ENCODE results near the gene NAMPT.
A peak's percentile ranks its signal among the peaks of the same experiment; 100 is the strongest.
"Not testable (repeated sequence)": the region's sequence is repeated elsewhere in the genome, so short reads cannot be mapped to it uniquely, and the experiment has no call there.

The NAMPT gene

DNA sequence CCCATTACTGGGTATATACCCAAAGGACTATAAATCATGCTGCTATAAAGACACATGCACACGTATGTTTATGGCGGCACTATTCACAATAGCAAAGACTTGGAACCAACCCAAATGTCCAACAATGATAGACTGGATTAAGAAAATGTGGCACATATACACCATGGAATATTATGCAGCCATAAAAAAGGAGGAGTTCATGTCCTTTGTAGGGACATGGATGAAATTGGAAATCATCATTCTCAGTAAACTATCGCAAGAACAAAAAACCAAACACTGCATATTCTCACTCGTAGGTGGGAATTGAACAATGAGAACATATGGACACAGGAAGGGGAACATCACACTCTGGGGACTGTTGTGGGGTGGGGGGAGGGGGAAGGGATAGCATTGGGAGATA is 13.8 kb upstream of the NAMPT start:
- DNase-seq: not testable (repeated sequence)

GRCh38 chr7:106298155-106298554 is 13.4 kb upstream of the NAMPT start:
- DNase-seq: not testable (repeated sequence)

GRCh38 chr7:106294334-106294733 is 9.6 kb upstream of the NAMPT start:
- no peak for DNase-seq

DNA sequence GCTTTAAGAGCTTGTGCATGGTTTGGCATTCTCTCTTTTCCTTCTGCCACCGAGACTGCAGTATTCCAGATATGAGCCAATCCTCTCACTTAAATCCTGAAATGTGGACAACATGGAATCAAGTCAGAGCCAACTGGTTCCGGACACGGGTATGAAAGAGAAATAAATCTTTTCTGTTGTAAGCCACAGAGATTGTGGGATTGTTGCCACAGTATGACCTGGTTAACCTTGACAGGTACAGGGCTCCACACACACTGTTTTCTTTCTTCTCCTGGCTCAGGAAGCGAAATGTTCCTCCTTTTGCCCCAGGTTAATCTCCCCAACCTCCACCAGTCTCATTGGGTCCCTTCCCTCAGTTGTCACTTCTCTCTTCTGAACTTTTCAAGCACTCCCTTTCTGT is 6.5 kb upstream of the NAMPT start:
- no peak for DNase-seq

- DNase-seq: no peak
These were observed 5.5 kb upstream of the NAMPT start for GRCh38 chr7:106290319-106290718.

GRCh38 chr7:106289848-106290247 is 5.1 kb upstream of the NAMPT start:
- DNase-seq: no peak

DNA sequence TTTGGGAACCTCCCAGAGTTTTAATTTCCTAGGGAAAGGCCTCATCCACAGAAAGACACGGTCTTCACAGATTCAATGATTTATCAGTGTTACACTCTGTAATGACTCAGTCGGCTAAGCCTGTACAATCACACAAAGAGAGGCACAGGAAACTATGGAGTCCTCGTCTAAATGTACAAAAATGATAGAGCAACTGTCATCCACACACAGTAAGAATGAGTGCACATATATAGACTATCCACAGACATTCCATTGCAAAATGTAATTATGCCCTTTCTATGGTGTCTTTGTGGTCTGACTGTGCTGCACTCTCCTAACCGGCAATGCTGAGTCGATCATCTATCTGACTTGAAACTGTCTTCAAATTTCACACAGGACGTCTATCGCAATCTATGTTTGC is 3.5 kb upstream of the NAMPT start:
- DNase-seq: no peak

GRCh38 chr7:106287786-106288185 is 3.0 kb upstream of the NAMPT start:
- no peak for DNase-seq

GRCh38 chr7:106285855-106286492 is 1.2 kb upstream of the NAMPT start:
- DNase-seq: no peak

DNA sequence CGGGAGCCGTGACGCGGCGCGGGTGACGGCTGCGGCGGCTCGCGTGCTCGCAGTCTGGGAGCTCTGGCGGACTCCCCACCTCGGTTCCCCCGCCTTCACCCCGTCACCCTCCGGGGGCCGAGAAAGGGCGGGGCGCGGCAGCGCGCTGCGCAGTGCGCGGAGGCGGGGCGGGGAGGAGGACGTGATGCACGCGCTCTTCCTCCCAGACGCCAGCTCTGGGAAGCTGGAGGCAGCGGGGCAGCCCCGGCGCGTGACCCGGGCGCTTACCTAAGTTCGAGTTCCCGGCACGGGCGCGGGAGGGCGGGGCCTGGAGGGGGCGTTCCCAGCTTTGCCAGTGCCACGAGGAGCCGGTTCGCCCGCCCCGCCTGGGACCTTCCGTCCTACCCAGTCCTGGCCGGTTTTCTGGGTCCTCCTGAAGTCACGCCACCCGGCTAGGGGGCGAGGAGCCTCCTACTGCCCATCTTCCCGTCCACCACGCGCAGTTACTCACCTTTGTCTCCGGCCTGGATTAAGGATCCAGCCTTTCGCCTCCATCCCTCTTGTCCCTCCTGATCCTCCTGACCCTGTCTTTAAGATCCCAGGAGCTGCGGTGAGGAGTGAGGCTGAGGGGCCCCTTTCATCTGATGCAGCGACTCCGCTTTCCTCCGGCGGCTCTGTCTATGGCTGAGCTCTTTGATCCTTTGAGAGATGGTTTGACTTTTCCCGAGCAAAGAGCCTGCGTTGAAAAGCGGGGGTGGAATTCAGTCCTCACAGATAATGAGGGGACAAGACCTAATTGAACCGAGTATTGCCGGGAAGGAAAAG is 470 bp upstream of the NAMPT start:
- peak; percentile 97 for DNase-seq

DNA sequence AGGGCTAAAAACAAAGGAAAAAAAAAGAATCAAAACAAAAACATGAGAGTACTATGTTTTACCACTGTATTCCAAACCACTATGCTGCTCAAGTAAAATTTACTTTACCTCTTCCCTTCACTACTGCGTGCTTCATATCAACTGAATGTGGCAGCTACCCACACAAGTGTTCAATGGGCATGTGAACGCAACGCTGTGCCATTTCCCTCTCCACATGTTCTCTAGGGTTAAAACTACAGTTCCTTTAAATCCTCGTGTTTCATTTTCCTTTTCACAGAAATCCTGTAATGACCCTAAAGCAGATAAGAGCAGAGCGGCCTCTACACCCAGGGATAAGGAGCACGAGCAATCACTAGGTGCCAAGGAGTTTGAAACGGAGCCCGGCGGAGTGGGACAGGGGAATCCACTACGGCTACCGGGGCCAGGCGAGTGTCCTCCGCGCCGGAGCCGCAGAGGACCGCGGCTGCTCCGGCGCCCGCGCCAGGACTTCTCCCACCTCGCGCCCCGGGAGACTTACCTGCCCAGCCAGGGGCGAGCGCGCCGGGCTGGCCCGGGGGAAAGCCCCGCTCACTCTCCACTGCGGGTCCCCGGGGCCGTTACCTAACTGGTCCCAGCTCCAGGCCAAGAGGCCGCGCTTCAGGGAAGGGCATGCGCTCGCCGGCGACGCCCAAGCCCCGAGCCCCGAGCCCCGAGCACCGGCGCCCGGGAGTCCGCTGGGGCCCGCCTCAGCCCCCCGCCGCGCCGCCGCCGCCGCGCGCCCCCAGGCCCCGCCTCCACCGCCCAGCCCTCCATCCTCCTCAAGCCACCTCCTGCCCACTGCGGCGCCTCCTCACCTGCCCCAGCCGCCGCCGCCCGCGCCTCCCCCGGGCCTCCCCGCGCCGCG is 711 bp downstream of the NAMPT start:
- peak; percentile 32 for DNase-seq

DNA sequence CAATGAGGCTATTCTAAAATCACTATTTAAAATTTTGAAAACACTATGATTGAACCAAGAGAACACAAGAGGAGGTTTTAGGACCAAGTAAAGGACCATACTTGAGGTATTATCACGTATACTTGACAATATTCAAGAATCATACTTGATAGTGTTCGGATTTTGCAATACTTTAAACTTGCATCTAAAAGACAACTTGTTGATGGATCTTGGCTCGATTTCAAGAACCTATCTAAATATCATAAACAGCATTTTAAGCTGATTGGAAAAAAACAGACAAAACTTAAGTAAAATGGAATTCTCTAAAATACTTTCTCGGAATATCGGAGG is 1.3 kb downstream of the NAMPT start:
- no peak for DNase-seq

DNA sequence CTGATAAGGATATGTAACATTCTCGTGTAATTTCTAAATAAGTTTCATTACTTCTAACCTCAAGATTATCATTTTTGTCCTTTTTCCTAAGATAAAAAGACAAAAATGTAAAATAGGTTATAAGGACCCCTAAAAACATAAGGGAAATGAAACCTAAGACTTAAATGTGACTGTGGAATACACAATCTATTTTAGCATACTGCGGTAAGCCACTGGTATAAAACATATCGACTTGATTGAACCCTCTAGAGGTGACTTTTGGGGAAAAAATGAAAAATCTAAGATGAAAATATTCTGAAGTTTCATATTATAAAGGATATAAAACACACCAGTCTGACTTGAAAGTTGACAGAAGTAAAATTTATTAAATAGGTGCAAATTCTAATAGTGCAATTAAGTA is 1.9 kb downstream of the NAMPT start:
- DNase-seq: no peak

GRCh38 chr7:106282390-106282789 is 2.4 kb downstream of the NAMPT start:
- no peak for DNase-seq

DNA sequence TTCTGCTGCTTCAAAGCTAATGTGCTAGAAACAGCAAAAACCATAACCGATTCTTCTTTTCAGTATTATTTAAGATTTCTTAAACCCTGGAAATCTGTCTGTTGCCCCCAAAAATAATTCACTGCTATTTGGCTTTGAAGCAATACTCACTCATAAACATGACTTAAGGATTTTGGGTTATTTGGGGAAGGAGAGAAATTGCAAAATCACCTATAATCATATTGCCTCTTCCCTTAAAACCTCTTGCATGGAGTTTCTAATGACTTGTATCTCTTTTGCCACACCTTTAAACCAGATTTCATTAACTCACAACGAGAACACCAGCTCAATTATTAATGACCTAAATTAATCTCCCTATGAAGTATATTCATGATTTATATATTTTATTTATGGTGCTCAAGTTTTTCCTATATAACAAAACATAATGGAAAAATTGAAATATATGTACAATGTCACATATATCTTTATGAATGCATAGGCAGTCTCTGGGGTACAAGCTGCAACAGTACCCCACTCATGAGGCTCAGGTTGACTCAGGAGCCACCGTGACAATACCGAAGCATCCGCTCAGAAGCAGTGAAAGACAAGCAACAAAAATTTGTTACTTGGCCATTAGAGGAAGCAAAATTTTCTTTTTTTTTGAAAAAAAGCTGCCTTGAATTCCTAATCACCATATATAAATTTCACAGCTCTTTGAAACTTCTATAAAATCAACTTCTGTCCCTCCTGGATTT is 3.0 kb downstream of the NAMPT start:
- DNase-seq: no peak

GRCh38 chr7:106281127-106281526 is 3.7 kb downstream of the NAMPT start:
- no peak for DNase-seq

DNA sequence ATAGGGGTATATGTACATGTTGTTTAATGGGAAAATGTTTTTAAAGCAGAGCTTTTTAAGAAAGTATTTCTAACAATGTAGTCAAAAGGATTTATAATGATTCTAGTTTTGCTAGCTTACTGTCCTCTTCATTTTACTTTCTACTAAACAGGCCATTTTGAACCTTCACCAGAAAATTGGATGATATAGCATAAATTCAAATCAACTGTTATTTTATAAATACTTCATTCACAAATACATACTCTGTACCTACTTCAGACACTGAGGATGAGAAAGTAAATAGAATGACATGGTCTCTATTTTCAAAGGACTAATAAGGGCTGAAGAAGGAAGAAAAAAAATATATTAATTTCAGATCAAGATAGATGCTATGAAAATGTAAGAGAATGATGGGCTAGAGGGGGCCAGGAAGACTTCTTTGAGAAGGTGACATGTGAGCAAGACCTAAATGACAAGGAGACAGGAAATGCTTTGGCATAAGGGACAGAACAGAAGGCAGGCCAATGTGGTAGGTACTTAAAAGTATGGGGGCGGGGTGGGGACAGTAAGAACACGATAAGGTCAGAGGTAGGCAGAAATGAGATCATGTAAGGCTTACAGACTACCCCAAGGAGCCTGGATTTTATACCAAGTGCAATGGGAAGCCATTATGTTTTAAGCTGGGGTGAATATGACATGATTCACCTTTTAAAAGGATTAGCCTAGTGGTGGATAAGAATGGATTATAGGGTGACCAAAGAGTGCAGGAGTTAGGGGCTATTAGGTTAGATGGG is 5.2 kb downstream of the NAMPT start:
- no peak for DNase-seq

DNA sequence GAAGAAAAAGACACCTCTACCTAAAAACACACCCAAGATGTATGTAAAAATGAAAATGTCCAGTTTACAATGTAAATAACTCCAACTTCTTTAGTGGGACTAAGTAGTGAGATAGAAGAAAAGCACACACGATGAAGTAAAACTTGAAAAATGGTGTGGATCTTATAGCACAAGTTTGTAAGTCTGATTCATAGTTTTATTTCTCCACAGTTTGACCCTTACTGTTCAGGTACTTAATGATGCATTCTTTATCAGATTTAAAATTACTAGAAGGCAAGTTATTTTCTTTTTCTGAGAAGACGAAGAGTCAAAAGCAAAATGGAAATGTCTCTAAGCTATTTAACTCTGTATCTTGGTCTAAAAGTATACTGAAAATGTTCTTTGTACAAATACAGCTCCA is 6.1 kb downstream of the NAMPT start:
- DNase-seq: no peak

- no peak for DNase-seq
These were observed 6.8 kb downstream of the NAMPT start for GRCh38 chr7:106277976-106278375.

- no peak for DNase-seq
These were observed 8.3 kb downstream of the NAMPT start for GRCh38 chr7:106276513-106276912.

DNA sequence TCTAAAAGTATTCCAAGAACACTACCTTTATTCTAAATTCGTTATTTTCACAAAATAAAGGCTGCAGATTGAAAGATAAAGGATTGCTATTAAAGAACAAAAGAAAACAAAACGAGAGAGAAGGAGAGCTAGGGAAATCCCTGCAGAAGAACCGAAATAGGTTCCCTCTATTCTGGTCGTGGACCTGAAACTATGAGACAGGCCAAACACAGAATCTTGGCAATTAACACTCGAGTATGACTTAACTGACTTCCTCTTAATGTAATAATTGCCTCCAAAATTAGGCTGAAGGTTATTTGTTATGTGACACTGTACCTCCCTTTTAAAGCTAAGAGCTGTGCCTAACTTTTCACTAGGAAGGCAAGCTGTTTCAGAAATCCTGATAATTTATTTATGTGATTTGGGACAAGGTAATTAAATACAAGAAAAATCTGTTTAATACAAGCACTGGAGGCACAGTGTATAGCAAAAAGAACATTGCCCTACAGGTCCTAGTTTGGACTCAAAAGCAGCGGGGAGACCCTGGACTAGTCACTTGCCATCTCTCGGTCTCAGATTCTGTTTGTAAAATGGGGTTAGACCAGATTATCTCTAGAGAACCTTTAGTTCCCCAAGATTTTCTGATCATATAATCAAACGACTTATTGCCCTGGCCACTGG is 11.6 kb downstream of the NAMPT start:
- DNase-seq: no peak
